HFF-Myc (cell line): ENCODE results near the gene HMX2.

Experiments used
- DNase-seq: peaks from one replicate; pipeline ENCODE4 v3.0.0-alpha.2; 2011; ENCODE audit warnings: low read depth; ENCODE audit errors: extremely low read depth
- H3K4me3 ChIP-seq: replicated peaks from 2 replicates; pipeline ENCODE4 v1.5.1; 2011; ENCODE audit warnings: low read depth, mild to moderate bottlenecking, control low read depth, low read length
- TF ChIP-seq, protein P1 (sequence below): IDR thresholded peaks from 2 replicates; pipeline ENCODE4 v1.5.1; 2012; ENCODE audit warnings: mild to moderate bottlenecking, low read depth, low read length, control low read depth; ENCODE audit errors: missing control alignments

Gene HMX2

DNA sequence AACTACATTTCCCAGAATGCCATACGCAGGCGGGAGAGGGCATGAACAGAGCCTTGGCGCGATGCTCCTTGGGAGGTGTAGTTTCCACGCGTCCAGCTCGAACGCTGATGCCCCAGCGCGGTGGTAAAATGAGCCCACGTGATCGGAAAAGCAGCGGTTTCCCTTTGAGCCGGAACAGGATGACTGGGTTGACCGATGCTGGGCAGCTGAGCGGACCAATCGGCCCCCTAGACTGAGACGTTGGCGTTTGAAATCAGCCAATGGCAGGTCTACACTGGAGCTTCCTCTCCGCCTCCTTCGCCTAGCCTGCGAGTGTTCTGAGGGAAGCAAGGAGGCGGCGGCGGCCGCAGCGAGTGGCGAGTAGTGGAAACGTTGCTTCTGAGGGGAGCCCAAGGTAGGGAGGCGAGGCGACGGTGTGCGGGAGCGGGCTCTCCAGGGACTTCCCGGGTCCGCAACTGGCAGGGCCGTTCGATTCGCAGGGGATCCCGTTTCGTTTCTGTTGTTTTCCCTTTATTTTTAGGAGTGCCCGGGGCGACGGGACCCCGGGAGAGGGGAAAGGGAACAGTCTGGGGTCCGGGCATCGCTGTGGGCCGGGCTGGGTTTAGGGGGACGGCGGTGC lies 6.3 kb downstream of the HMX2 start, which contains the start of gene BUB3:
TSS of gene BUB3 (plus strand) at position 311 of the 619 bp plus-strand sequence. CDS start 516 bp downstream, outside the sequence.
- peak; percentile 99 for DNase-seq
- peak within 1 kb of the TSS; percentile 97 for H3K4me3 ChIP-seq
- TF ChIP-seq, protein P1, sequence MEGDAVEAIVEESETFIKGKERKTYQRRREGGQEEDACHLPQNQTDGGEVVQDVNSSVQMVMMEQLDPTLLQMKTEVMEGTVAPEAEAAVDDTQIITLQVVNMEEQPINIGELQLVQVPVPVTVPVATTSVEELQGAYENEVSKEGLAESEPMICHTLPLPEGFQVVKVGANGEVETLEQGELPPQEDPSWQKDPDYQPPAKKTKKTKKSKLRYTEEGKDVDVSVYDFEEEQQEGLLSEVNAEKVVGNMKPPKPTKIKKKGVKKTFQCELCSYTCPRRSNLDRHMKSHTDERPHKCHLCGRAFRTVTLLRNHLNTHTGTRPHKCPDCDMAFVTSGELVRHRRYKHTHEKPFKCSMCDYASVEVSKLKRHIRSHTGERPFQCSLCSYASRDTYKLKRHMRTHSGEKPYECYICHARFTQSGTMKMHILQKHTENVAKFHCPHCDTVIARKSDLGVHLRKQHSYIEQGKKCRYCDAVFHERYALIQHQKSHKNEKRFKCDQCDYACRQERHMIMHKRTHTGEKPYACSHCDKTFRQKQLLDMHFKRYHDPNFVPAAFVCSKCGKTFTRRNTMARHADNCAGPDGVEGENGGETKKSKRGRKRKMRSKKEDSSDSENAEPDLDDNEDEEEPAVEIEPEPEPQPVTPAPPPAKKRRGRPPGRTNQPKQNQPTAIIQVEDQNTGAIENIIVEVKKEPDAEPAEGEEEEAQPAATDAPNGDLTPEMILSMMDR: no peak

DNA sequence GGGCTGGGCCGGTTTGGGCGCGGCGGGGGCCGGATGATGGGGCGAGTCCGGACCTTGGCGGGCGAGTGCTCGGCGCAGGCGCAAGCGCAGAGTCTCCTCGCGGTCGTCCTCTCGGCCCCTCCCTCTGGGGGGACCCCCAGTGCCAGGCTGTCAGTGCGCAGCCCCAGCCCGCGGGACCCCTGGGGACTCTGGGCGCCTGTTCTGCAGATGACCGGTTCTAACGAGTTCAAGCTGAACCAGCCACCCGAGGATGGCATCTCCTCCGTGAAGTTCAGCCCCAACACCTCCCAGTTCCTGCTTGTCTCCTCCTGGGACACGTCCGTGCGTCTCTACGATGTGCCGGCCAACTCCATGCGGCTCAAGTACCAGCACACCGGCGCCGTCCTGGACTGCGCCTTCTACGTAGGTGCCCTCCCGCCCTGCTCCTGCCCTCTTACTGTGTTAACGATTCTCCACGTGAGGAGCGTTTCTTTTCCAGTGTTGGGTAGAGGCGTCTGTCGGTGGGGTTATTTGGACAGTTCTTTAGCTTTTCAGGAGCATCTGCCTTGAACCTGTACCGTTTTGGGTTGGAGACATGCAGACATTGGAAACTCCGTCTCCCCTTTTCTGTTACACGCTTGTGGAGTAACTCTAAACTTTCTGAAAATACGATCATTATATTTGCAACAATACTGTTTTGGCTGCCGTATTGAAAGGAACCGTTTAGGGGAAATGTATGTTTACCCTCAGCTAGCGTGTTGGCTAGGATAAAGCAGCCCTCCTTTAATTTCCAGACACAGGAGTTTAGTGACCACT lies 7.0 kb downstream of the HMX2 start:
- TF ChIP-seq, protein P1: no peak
- peak overlapping the region; percentile 97 for H3K4me3 ChIP-seq
- DNase-seq: peak; percentile 16

DNA sequence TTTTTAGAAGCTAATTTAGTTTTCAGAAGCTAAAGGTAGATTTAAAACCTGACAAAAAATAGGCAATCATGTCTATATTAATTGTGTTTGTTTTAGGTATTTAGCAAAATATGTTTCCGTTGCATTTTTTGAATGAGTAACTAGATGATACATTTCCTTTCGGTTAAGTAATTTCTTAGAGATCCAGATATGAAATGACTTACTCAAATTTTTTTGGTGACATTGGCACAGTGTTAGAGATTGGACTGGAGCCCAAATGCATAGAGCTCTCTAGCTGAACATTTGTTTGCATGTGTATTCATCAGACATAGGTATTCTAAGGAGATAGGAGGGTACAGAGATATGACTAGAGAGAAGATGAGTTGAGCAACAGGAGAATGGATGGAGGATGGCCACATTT lies 8.1 kb downstream of the HMX2 start:
- H3K4me3 ChIP-seq: peak overlapping the region; percentile 97
- TF ChIP-seq, protein P1: no peak
- DNase-seq: no peak

DNA sequence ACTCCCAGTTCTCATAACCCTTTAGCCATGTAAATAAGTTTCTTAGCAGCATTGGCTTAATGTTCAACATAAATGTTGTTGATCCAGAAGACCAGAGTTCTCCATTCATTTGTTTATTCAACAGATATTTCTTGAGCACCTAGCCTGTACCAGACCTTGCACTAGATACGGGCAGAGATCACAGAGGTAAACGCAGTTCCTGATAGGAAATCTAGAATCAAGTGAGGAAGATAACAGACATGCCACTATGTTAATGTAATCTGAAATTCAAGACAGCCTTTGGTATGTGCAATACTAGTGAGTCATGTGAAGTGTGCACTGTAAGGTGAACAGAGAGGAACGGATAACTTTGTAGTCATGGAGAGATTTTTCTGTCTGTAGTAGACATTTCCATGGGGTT lies 9.3 kb downstream of the HMX2 start:
- H3K4me3 ChIP-seq: peak overlapping the region; percentile 97
- DNase-seq: no peak
- TF ChIP-seq, protein P1: no peak

DNA sequence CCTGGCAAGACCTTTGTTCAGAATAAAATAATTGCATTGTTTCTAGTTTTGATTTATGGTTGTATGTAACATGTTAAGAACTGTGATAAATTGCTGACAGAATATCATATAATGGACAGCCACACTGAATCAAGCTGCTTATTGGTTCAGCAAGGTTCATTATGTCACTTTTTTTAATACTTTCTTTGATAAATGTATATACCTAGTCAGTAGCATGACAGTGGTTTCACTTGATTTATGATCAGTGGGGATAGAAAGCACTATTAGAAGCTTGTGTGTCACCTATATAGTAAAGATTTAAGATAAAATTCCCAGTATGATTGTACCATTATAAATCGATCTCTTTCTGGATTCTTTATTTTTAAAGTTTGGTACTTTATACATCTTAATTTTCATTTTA lies 10.7 kb downstream of the HMX2 start:
- TF ChIP-seq, protein P1: no peak
- no peak overlapping the region; the same call in 1 of the 2 replicates for H3K4me3 ChIP-seq
- DNase-seq: no peak

DNA sequence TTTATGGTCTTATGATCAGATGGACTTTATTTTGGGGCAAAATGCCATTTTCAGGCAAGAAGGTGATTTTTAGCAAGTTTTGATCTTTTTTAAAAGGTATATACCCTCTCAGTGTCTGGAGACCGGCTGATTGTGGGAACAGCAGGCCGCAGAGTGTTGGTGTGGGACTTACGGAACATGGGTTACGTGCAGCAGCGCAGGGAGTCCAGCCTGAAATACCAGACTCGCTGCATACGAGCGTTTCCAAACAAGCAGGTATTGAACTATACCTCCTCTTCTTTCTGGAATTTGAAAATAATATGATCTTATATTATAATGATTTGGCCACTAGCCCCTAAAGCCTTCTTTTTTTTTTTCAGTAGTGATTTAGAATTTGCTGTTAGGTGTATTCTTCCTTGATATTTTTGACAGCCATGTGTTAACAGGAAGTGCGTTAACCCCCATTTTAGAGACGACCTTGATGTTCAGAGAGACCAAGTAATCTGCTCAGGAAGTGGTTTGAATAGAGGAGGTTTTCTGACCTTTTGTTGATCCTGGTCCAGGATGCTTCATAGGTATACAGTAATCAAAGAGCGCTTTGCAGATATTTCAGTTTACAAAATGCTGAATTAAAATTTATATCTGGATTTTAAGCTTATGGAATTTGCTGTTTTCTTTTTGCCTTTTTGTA lies 12.5 kb downstream of the HMX2 start:
- TF ChIP-seq, protein P1: no peak
- H3K4me3 ChIP-seq: no peak overlapping the region
- DNase-seq: no peak
